22Rv1 (cell line): ENCODE data around the gene LY6G6F.

Experiments
- H3K27ac ChIP-seq: fragments of 450-650 bp; 2 replicates; pipeline ENCODE4 v1.5.1; 2017
- CTCF ChIP-seq: fragments of 450-650 bp; IDR thresholded peaks from 2 replicates; pipeline ENCODE4 v1.5.1; 2017; ENCODE audit warnings: mild to moderate bottlenecking
- ZFX ChIP-seq: fragments of 450-650 bp; IDR thresholded peaks from 2 replicates; pipeline ENCODE4 v1.6.1; 2017; ENCODE audit warnings: antibody characterized with exemption, borderline replicate concordance

LY6G6F gene, protein sequence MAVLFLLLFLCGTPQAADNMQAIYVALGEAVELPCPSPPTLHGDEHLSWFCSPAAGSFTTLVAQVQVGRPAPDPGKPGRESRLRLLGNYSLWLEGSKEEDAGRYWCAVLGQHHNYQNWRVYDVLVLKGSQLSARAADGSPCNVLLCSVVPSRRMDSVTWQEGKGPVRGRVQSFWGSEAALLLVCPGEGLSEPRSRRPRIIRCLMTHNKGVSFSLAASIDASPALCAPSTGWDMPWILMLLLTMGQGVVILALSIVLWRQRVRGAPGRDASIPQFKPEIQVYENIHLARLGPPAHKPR

DNA sequence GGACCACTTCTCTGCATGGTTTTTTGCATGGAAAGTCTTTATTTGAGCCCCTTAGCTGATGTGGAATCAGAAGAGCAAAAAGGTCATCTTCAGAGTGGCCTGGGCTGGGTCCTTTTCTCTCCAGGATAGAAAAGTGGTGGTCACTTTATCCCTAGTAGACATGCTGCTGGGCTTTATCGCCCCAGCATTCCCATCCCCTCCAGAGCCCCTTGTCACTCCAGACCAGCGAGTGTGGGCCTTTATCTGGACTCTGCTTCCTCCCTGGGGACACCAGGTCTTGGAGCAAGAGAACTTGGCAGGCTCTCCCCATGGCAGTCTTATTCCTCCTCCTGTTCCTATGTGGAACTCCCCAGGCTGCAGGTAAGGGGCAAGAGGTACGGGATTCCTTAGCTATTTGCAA is at the start of gene LY6G6F:
LY6G6F (plus strand) TSS at position 268 of the 400 bp plus-strand sequence; CDS start at position 309, 41 bp downstream.
- no peak for TF ChIP-seq ZFX
- TF ChIP-seq CTCF: no peak
- no peak within 1 kb of the TSS for H3K27ac ChIP-seq

DNA sequence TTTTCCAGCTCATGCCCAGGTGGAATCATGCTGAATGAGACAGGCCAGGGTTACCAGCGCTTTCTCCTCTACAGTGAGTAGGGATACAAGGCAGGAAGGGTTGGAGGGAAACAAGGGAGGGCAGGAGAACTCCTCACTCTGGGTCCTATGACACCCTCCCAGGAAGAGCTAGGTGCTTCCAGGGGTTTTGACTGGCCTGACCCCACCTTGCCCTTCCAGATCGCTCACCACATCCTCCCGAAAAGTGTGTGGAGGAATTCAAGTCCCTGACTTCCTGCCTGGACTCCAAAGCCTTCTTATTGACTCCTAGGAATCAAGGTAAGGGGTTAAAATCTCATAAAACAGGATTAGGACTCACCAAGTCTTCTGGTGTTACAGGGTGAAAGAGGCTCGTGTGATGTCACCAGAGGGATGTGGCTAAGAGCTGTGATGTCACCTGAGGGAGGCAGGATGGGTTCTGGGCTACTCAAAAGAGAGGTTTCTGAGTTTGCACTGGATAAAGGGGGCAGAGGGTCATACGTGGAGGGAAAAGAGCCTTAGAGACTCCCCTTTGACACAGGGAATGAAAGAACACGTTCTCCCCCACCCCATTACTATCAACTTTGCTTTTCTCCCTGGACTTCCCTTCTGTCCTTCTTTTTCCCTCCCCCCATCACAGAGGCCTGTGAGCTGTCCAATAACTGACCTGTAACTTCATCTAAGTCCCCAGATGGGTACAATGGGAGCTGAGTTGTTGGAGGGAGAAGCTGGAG is 49.1 kb upstream of the LY6G6F start:
- peak overlapping the region; percentile 83; the same call in 1 of the 2 replicates for H3K27ac ChIP-seq
- TF ChIP-seq CTCF: no peak

GRCh38 chr6:31658158-31658688 is 48.4 kb upstream of the LY6G6F start:
- H3K27ac ChIP-seq: peak overlapping the region; percentile 83; the same call in 1 of the 2 replicates

GRCh38 chr6:31658983-31659648 is 47.5 kb upstream of the LY6G6F start:
- TF ChIP-seq ZFX (no peak), CTCF (no peak)
- peak overlapping the region; percentile 83; the same call in 1 of the 2 replicates for H3K27ac ChIP-seq

More at GRCh38 chr6:31658158-31658688, 48.4 kb upstream of the LY6G6F start:
- TF ChIP-seq CTCF (no peak), ZFX (no peak)

GRCh38 chr6:31659649-31660380 is 46.9 kb upstream of the LY6G6F start:
- H3K27ac ChIP-seq: peak overlapping the region; percentile 83
- TF ChIP-seq ZFX: no peak
- TF ChIP-seq CTCF: no peak

DNA sequence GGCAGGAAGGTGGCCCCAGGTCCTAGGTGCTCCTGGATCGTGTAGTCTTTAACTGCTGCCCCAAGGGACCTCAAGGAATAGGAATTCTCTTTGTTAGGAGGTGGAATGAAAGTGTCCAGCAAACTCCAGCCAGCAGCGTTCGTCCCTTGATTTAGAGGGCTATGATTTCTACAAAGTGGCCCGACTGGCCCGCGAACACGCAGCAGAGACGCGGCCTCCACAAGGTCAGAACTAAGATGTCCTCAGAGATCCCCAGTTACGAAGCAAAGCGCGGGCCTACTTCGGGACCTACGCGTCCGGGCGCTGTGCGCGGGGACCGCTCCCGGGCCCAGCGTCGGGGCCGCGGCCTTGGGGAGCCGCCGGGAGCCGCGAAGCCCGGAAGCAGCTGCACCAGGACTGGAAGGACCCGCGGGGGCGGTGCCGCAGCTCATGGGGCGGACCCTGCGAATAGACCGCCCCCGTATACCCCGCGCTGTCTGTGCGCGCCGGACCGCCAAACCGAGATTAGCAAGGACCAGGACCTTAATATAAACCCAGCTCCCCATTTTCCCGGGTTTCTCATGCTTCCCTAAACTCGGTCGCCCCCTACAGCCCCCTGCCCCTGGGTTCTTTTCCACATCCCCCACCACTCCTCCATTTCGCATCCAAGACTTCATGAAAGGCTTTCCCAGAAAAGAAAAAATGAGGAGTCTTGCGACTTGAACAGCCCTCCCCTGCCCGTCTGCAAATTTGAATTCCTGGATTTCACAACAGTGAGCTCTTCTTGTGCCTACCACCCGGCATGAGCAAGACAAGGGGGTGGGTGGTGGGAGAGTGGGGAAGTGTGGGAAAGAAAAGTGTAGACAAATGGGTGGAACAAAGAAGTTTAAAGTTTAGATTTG is 46.0 kb upstream of the LY6G6F start, which contains the start of gene C6orf47:
C6orf47 (minus strand) TSS at position 398 of the 881 bp plus-strand sequence. CDS start 831 bp downstream, outside the sequence.
- H3K27ac ChIP-seq: peak within 1 kb of the TSS; percentile 83
- TF ChIP-seq ZFX (no peak), CTCF (no peak)
